Fibroblast of skin of abdomen (primary cell): ENCODE measurements around the gene CDK8.
"Not testable (repeated sequence)": the region's sequence is repeated elsewhere in the genome, so short reads cannot be mapped to it uniquely, and the experiment has no call there.

Source experiments
- DNase-seq: peaks from one replicate; pipeline ENCODE4 v3.0.0-alpha.2; 2013

CDK8 gene

DNA sequence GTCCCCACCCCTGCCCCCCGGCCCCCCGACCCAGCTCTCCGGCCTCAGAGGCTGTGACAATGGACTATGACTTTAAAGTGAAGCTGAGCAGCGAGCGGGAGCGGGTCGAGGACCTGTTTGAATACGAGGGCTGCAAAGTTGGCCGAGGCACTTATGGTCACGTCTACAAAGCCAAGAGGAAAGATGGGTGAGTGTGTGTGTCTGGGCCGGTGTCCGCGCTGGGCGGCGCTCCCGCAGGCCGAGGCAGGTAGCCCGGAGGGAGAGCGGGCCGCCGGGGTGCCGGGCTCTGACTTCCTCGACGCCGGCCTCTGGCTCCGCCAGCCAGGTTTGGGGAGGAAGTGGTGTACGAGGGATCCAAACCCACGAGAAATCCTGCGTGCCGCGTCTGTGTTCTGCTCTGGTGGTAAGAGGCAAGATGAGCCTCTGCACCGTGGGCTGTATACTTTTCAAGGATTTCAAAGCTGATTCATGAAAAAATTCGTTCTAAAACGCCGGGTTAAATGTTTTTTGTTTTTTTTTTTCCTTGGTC lies 718 bp downstream of the CDK8 start:
- DNase-seq: peak; percentile 22

DNA sequence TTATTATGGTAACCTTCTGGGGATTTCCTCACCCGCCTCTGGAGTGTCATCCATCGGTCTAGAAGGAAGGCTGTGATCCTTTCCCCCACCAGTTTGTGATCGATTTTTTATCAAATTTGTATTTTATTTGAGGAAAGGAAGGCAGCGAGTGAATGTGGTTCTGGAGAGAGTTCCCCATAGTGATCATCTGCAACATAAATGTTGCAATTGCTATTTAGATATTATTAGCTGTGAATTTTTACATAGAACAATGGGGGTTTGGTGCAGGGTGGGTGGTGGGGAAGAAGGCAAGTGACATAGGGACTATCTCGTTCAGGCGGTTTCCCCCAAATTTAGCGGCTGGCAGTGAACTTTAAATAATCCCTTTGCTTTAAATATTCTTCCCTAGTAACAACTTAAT lies 1.2 kb downstream of the CDK8 start:
- DNase-seq: no peak

DNA sequence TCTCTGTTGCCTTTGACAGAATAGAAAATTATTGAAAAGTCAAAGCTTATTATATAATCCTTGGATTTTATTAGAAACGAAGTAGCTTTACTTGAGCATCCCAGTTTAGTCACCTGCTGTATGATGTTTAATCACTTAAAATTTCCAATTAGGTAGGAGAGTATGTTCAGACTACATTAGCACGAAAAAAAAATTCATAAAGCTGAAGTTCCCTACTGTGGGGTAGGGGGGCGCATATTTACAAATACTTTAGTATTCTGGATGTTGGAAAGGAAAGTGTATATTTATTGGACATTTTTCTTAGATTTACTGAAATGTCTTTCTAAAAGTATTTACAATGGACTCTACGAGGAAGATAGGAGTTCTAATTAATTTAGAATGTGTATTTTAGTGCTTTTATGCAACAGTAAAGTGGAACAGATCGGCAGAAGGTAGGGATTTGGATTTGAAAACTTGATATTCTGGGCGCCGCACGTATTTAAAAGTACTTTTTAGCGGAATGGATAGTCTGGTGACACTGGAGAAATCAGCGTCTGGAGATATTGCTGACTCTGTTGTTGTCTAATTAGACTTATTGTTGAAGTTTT lies 1.9 kb downstream of the CDK8 start:
- no peak for DNase-seq

DNA sequence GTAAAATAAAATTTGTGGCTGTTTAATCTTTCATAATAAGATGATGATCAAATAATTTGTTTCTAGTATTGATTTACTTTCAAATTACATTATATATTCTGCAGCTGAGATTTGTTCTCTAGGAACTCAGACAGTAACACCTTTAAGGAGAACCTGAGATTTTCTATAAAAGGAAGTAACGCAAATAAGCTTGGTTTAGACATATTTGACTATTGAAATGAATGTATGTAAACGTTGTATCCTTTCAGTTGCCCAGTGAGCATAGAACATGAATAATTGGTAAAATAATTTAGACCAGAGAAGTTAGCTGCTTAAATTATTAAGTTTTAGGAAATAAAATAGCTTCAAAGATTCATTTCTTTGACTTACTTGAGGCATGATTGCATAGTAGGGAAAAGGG lies 3.1 kb downstream of the CDK8 start:
- no peak for DNase-seq

DNA sequence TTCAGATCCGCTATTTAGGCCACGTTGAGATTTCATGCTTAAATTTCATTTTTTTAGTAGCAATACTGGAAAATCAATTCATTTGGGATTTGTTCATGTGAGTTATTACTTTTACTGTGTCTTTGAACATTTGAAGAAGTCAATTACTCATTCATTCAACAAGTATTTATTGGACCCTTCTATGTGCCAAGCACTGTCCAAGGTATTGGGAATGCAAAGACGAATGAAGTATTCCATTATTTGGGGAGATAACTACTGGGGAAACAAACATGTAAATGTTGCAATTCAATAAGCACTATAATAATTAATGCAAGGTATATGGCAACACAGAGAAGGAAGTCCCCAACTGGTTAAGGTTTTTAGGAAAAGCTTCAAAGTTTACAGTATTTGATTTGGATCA lies 5.7 kb downstream of the CDK8 start:
- no peak for DNase-seq

DNA sequence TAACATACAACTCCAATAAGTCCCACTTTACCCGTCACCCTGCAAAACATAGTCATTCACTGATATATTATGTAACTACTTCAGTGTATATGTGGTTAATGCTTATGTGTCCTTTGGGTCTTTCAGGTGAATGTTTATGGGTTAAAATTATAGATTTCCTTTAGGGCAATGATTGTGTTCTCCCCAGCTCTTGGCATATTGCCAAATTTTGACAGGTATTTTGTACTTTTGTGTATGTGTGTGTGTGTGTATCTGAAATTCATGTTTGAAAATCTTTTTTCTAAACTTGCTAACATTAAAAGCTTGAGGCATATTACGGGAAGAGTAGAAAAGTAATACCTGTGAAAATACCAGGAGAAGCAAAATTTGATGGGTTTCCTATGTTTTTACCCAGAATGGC lies 8.2 kb downstream of the CDK8 start:
- no peak for DNase-seq

DNA sequence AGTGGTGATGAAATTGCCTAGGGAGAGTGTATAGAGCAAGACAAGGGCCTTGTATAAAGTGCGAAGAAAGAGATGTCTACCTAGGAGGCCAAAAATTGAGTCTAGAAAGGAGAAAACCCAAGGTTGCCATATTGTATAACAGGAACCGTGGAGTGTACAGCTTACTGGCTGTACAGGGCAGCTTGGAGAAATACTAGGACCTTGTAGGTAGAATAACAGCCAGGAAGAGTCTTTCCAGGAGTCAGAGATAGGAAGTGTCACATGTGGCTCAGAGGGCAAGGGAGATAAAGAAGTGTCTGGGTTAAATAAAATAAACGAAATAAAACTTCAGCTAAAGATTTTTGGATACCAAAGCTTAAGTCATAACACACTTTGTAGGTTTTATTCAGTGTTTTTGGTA lies 12.4 kb downstream of the CDK8 start:
- no peak for DNase-seq

DNA sequence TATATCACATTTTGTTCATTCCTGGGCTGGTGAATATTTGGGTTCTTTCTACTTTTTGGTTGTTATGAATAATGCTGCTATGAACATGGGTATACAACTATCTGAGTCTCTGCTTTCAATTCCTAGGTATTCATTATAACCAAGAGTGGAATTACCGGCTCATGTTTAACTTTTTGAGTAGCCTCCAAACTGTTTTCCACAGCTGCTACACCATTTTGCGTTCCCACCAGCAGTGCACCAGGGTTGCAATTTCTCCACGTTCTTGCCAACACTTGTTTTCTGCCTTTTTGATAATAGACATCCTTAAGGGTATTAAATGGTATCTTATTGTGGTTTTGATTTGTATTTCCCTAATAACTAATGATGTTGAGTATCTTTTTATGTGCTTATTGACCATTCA lies 16.8 kb downstream of the CDK8 start:
- DNase-seq: no peak

DNA sequence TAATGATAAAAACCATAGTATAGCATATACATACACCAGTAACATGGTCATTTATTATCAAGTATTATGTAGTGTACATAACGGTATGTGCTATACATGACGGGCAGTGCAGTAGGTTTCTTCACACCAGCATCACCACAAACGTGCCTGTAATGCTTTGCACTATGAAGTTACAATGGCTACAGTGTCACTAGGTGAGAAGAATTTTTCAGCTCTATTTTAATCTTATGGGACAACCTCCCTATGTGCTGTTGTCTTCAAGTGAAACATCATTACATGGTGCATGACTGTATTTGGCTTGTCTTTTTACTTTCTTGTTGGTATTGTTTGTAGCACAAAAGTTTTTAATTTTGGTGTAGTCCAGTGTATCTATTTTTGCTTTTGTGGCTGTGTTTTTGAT lies 18.7 kb downstream of the CDK8 start:
- no peak for DNase-seq

DNA sequence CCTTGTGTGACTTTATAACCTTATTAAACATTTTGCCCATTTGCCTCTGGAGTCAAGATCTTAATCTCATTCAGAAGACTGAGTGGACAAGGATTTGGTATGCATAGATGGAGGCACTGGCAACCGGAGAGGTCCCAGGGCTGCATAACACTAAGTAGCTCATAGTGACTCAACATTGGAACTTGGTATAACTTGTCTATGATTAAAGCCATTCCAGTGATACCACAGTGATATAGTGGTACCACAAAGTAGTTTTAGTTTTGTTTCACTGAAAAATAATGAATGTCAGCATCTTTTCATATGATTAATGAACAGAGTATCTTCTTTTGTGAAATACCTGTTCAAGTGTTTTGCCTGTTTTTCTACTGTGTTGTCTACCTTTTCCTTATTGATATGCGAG lies 26.4 kb downstream of the CDK8 start:
- peak; percentile 57 for DNase-seq

DNA sequence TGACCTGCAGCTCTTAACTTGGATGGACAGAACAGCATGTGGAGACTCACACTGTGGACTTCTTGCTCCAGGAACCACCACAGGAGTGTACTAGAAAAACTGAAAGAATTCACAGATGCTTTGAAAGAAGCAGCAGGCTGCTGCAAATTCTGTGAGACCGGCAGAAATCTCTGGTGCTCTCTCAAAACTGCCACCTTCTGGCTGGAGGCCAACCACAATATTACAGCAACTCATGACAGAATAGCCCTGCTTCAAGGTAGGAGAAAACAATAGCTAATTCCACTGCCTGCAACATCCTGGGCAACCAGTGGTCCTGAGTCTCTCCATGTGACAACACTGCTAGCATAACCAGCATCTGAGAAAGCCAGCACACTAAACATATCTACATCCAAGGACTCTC lies 26.9 kb downstream of the CDK8 start:
- no peak for DNase-seq

DNA sequence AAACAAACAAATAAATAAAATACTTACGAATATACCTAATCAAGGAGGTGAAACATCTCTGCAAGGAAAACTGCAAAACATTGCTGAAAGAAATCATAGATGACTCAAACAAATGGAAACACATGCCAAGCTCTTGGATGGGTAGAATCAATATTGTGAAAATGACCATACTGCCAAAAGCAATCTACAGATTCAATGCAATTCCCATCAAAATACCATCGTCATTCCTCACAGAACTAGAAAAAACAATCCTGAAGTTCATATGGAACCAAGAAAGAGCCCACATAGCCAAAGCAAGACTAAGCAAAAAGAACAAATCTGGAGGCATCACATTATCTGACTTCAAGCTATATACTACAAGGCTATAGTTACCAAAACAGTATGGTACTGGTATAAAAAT lies 32.0 kb downstream of the CDK8 start:
- not testable (repeated sequence) for DNase-seq

DNA sequence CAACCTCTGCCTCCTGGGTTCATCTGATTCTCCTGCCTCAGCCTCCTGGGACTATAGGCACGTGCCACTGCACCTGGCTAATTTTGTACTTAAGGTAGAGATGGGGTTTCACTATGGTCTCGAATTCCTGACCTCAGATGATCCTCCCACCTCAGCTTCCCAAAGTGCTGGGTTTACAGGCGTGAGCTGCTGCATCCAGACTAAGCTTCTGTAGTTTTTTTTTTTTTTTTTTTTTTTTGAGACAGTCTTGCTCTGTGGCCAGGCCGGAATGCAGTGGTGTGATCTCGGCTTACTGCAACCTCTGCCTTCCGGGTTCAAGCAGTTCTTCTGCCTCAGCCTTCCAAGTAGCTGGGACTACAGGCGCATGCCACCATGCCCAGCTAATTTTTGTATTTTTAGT lies 34.9 kb downstream of the CDK8 start:
- DNase-seq: not testable (repeated sequence)

DNA sequence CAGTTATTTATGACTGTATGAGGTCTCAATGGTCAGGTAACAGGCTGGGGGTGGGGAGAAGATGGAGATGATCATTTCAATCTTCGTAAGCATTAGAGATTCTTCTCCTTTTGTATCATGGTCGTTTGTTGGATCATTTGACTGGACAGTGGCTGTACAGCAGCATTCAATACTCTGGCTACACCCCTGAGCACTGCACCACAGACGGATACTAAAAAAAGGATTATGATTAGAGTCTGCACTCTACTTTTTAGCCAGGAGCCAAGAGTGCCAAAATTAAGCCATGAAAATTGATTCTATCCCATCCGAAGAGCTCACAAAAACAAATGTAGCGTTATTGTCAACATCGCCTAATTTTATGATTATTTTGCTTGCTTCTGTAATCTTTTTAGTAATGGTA lies 41.9 kb downstream of the CDK8 start:
- no peak for DNase-seq

DNA sequence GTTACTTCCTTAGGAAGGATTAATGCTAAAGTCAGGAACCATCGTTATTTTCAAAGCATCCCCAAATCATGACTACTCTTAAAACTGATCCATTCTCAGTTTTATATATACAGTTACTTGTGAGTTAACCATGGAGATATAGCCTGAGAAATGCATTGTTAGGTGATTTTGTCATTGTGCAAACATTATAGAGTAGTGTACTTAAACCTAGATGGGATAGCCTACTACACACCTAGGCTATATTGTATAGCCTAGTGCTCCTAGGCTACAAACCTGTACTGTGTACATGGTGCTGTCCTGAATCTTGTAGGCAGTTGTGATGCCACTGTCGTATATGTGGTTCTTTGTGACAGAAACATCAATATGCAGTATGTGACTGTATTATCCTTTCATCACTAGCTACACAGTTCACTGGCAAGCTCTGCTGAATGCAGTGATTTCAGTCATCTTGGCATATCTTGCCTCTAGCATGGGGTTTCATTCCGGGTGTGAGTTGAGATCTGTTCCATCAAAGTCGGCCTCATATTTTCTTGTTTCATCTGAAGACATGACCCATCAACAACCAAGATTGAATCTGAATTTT lies 45.3 kb downstream of the CDK8 start:
- no peak for DNase-seq

DNA sequence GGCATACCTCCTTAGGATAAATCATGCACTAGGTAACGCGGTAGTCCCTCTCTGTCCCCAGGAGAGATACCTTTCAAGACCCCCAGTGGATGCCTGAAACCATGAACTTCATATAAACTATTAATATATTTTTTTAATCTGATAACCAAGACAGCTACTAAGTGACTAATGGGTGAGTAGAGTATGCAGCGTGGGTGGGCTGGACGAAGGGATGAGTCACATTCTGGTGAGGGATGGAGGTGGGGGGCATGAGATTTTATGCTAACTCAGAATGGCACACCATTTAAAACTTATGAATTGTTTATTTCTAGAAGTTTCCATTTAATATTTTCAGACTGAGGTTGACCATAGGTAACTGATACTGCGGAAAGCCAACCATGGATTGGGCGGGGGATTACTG lies 46.2 kb downstream of the CDK8 start:
- peak; percentile 74 for DNase-seq

DNA sequence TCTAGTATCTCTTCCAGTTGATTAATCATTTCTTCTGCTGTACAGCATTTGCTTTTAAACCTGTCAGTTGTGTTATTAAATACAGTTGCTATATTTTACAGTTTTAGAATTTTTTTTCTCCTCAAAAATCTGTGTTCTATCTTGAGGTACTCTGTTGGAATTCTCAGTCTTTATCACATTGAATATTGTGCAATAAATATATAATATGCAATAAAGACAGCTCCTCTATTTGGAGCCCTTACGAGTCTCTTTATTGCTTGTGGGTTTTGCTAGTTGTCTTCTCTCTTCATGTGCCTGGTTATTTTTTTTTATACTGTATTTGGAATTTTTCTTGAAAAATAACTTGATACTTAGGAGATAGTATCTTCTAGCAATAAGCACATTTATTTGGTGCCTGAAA lies 51.7 kb downstream of the CDK8 start:
- DNase-seq: no peak

DNA sequence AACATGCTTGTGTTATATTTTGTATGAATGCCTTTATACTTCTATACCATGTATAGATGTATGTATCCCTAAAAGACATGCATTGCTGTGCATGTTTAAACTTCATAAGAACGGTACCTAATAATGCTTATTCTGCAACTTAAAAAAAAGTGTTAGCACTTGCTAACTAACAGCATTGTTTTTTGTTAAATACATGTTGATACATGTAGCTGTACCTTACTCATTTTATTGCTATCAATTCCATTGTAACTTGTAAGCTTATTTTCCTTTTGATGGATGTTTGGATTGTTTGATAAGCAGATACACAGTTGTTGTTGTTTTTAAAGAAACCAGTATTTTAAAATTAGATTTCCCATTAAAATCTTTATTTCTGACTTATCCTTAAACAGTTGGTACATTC lies 53.8 kb downstream of the CDK8 start:
- no peak for DNase-seq

DNA sequence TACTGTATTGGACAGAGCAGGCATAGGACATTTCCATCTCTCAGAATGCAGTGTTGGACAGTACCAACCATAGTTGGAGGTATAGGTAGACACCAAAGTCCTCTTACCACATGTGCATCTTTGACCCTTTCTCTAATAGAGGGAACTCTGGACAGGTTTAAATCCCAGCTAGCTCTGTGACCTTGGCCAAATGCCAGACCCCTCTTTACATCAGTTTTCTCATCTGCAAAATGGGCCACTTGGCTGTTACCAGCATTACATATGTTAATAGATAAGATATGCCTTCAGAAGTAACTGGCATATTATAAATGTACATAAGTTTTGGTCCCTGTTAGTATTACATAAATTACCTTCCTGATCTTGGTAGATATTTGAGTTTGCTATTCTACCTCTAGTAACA lies 54.3 kb downstream of the CDK8 start:
- DNase-seq: no peak

DNA sequence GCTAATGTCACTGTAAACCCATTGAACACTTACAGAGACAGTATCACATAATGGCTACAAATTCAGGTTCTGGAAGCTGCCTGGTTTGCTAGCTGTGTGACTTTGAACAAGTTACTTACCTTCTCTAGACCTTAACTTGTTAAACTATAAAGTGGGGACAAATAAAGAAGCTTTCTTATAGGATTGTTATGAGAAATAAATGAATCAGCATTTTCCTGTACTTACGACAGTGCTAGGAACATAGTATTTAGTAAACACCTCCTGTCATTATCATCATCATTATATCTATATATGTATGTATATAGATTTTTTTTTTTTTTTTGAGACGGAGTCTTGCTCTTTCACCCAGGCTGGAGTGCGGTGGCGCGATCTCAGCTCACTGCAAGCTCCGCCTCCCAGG lies 54.9 kb downstream of the CDK8 start:
- no peak for DNase-seq

DNA sequence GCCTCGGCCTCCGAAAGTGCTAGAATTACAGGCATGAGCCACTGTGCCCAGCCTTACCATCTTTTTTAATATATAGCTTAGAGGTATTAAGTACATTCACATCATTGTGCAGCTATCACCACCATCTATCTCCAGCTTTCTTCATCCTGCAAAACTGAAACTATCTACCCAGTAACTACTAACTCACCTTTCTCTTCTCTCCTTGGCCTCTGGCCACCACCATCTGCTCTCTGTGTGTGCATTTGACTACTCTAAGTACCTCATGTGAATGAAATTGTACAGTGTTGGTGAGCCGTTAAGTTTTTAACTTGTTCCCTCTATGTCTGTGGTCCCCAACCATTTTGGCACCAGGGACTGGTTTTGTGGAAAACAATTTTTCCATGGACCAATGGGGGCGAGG lies 56.1 kb downstream of the CDK8 start:
- no peak for DNase-seq

DNA sequence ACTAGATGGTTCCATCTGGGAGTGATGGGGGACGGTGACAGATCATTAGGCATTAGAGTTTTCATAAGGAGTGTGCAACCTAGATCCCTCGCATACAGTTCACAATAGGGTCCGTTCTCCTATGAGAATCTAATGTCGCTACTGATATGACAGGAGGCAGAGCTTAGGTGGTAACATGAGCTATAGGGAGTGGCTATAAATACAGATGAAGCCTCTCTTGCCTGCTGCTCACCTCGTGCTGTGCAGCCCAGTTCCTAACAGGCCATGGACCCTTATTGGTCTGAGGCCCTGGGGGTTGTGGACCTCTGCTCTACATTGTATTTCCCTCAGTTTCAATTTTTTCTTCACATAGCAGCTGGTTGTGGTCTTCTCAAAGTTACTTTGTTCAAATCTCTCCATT lies 56.5 kb downstream of the CDK8 start:
- DNase-seq: no peak

DNA sequence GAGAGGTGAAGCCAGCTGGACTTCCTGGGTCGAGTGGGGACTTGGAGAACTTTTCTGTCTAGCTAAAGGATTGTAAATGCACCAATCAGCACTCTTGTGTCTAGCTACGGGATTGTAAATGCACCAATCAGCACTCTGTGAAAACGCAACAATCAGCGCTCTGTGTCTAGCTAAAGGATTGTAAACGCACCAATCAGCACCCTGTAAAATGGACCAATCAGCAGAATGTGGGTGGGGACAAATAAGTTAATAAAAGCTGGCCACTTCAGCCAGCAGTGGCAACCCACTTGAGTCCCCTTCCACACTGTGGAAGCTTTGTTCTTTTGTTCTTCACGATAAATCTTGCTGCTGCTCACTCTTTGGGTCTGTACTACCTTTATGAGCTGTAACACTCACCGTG lies 58.1 kb downstream of the CDK8 start:
- not testable (repeated sequence) for DNase-seq

DNA sequence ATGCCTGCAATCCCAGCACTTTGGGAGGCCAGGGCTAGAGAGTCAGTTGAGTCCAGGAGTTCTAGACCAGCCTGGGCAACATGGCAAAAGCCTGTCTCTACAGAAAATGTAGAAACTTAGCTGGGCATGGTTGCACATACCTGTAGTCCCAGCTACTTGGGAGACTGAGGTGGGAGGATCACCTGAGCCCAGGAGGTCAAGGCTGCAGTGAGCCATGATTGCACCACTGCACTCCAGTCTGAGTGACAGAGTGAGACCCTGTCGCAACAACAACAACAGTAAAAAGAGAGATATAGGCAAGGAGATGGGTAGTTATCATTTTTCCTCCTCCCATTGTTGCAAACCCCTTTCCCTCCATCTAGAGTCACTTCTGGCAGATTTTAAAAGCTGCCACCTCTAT lies 62.2 kb downstream of the CDK8 start:
- not testable (repeated sequence) for DNase-seq

DNA sequence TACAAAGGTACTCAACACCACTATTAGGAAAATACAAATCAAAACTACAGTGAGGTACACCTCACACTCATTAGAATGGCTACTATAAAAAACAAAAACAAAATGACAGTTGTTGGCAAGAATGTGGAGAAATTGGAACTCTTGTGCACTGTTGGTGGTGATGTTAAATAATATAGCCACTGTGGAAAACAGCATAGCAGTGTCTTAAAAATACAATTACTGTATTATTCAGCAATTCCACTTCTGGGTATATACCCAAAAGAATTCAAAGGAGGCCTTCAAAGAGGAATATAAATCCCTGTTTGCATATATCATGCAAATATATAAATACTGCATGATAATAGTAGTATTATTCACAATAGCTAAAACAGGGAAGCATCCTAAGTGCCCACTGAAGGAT lies 66.8 kb downstream of the CDK8 start:
- no peak for DNase-seq
